ENCODE results near the gene DDI2.
A peak's percentile ranks its signal among the peaks of the same experiment; 100 is the strongest.

The DDI2 gene

GRCh38 chr1:15671430-15671829 lies 54.2 kb downstream of the DDI2 start:
- H3K36me3 ChIP-seq (ENCODE audit: control insufficient read depth, insufficient read depth, low read length, severe bottlenecking), result peaks cover 5% of the 10 kb centered on the region
- no peak overlapping the region for H3K9ac ChIP-seq (ENCODE audit: low read length)

GRCh38 chr1:15674386-15675159 lies 57.3 kb downstream of the DDI2 start:
- DNase-seq (ENCODE audit: low read depth), result no peak
- H3K36me3 ChIP-seq (ENCODE audit: control insufficient read depth, insufficient read depth, low read length, severe bottlenecking), result no peaks in the 10 kb centered on the region
- no peaks in the 10 kb centered on the region for H3K9me3 ChIP-seq (ENCODE audit: control insufficient read depth, low read length)
- no peaks in the 10 kb centered on the region for H3K27me3 ChIP-seq (replicated peaks; ENCODE audit: control insufficient read depth, insufficient read depth, low read length)
- H3K4me1 ChIP-seq (ENCODE audit: control insufficient read depth, insufficient read depth, low read length), result peaks cover 13% of the 10 kb centered on the region
- no peak overlapping the region for H3K4me3 ChIP-seq (ENCODE audit: low read length)
- H3K9ac ChIP-seq (ENCODE audit: low read length), result no peak overlapping the region

More at GRCh38 chr1:15671430-15671829, 54.2 kb downstream of the DDI2 start:
- no peaks in the 10 kb centered on the region for H3K27me3 ChIP-seq (replicated peaks; ENCODE audit: control insufficient read depth, insufficient read depth, low read length)
- no peak overlapping the region for H3K4me3 ChIP-seq (ENCODE audit: low read length)
- H3K4me1 ChIP-seq (ENCODE audit: control insufficient read depth, insufficient read depth, low read length), result peaks cover 4% of the 10 kb centered on the region
- H3K9me3 ChIP-seq (ENCODE audit: control insufficient read depth, low read length), result no peaks in the 10 kb centered on the region
- no peak for DNase-seq (ENCODE audit: low read depth)

- Histone ChIP-seq H3K4me3 (ENCODE audit: low read length) (no peak overlapping the region), H3K4me1 (ENCODE audit: control insufficient read depth, insufficient read depth, low read length) (peaks cover 27% of the 10 kb centered on the region), H3K27me3 (replicated peaks; ENCODE audit: control insufficient read depth, insufficient read depth, low read length) (no peaks in the 10 kb centered on the region), H3K9ac (ENCODE audit: low read length) (no peak overlapping the region), H3K9me3 (ENCODE audit: control insufficient read depth, low read length) (no peaks in the 10 kb centered on the region), H3K36me3 (ENCODE audit: control insufficient read depth, insufficient read depth, low read length, severe bottlenecking) (no peaks in the 10 kb centered on the region)
- no peak for DNase-seq (ENCODE audit: low read depth)
Observed at GRCh38 chr1:15676010-15676409, 58.8 kb downstream of the DDI2 start.

- Histone ChIP-seq H3K36me3 (ENCODE audit: control insufficient read depth, insufficient read depth, low read length, severe bottlenecking) (no peaks in the 10 kb centered on the region), H3K4me1 (ENCODE audit: control insufficient read depth, insufficient read depth, low read length) (peaks cover 36% of the 10 kb centered on the region), H3K9ac (ENCODE audit: low read length) (no peak overlapping the region), H3K27me3 (replicated peaks; ENCODE audit: control insufficient read depth, insufficient read depth, low read length) (no peaks in the 10 kb centered on the region), H3K4me3 (ENCODE audit: low read length) (no peak overlapping the region), H3K9me3 (ENCODE audit: control insufficient read depth, low read length) (no peaks in the 10 kb centered on the region)
- no peak for DNase-seq (ENCODE audit: low read depth)
Observed at GRCh38 chr1:15676688-15677661, 59.7 kb downstream of the DDI2 start.

GRCh38 chr1:15678578-15678977 lies 61.3 kb downstream of the DDI2 start:
- no peak overlapping the region for H3K4me3 ChIP-seq (ENCODE audit: low read length)
- H3K36me3 ChIP-seq (ENCODE audit: control insufficient read depth, insufficient read depth, low read length, severe bottlenecking), result no peaks in the 10 kb centered on the region
- peaks cover 39% of the 10 kb centered on the region for H3K4me1 ChIP-seq (ENCODE audit: control insufficient read depth, insufficient read depth, low read length)
- no peaks in the 10 kb centered on the region for H3K9me3 ChIP-seq (ENCODE audit: control insufficient read depth, low read length)
- H3K9ac ChIP-seq (ENCODE audit: low read length), result no peak overlapping the region
- H3K27me3 ChIP-seq (replicated peaks; ENCODE audit: control insufficient read depth, insufficient read depth, low read length), result no peaks in the 10 kb centered on the region
- DNase-seq (ENCODE audit: low read depth), result peak; percentile 14

GRCh38 chr1:15680131-15680530 lies 62.9 kb downstream of the DDI2 start:
- peak; percentile 85 for DNase-seq (ENCODE audit: low read depth)
- H3K9me3 ChIP-seq (ENCODE audit: control insufficient read depth, low read length), result no peaks in the 10 kb centered on the region
- H3K4me3 ChIP-seq (ENCODE audit: low read length), result peak overlapping the region; percentile 49
- H3K9ac ChIP-seq (ENCODE audit: low read length), result peak overlapping the region; percentile 85
- H3K36me3 ChIP-seq (ENCODE audit: control insufficient read depth, insufficient read depth, low read length, severe bottlenecking), result no peaks in the 10 kb centered on the region
- H3K4me1 ChIP-seq (ENCODE audit: control insufficient read depth, insufficient read depth, low read length), result peaks cover 42% of the 10 kb centered on the region
- no peaks in the 10 kb centered on the region for H3K27me3 ChIP-seq (replicated peaks; ENCODE audit: control insufficient read depth, insufficient read depth, low read length)

GRCh38 chr1:15680561-15681348 lies 63.5 kb downstream of the DDI2 start:
- H3K4me1 ChIP-seq (ENCODE audit: control insufficient read depth, insufficient read depth, low read length), result peaks cover 45% of the 10 kb centered on the region
- peak; percentile 96 for DNase-seq (ENCODE audit: low read depth)
- peak overlapping the region; percentile 49 for H3K4me3 ChIP-seq (ENCODE audit: low read length)
- H3K27me3 ChIP-seq (replicated peaks; ENCODE audit: control insufficient read depth, insufficient read depth, low read length), result no peaks in the 10 kb centered on the region
- H3K9me3 ChIP-seq (ENCODE audit: control insufficient read depth, low read length), result no peaks in the 10 kb centered on the region
- H3K9ac ChIP-seq (ENCODE audit: low read length), result peak overlapping the region; percentile 85
- no peaks in the 10 kb centered on the region for H3K36me3 ChIP-seq (ENCODE audit: control insufficient read depth, insufficient read depth, low read length, severe bottlenecking)

GRCh38 chr1:15681349-15682292 lies 64.4 kb downstream of the DDI2 start:
- H3K4me1 ChIP-seq (ENCODE audit: control insufficient read depth, insufficient read depth, low read length), result peaks cover 47% of the 10 kb centered on the region
- no peaks in the 10 kb centered on the region for H3K36me3 ChIP-seq (ENCODE audit: control insufficient read depth, insufficient read depth, low read length, severe bottlenecking)
- peak overlapping the region; percentile 64 for H3K9ac ChIP-seq (ENCODE audit: low read length)
- no peaks in the 10 kb centered on the region for H3K27me3 ChIP-seq (replicated peaks; ENCODE audit: control insufficient read depth, insufficient read depth, low read length)
- no peaks in the 10 kb centered on the region for H3K9me3 ChIP-seq (ENCODE audit: control insufficient read depth, low read length)
- DNase-seq (ENCODE audit: low read depth), result no peak
- peak overlapping the region; percentile 9 for H3K4me3 ChIP-seq (ENCODE audit: low read length)

- peak overlapping the region; percentile 96 for H3K9ac ChIP-seq (ENCODE audit: low read length)
- H3K4me3 ChIP-seq (ENCODE audit: low read length), result no peak overlapping the region
- H3K4me1 ChIP-seq (ENCODE audit: control insufficient read depth, insufficient read depth, low read length), result peaks cover 47% of the 10 kb centered on the region
- no peaks in the 10 kb centered on the region for H3K9me3 ChIP-seq (ENCODE audit: control insufficient read depth, low read length)
- H3K27me3 ChIP-seq (replicated peaks; ENCODE audit: control insufficient read depth, insufficient read depth, low read length), result no peaks in the 10 kb centered on the region
- no peaks in the 10 kb centered on the region for H3K36me3 ChIP-seq (ENCODE audit: control insufficient read depth, insufficient read depth, low read length, severe bottlenecking)
- no peak for DNase-seq (ENCODE audit: low read depth)
Observed at GRCh38 chr1:15682936-15683341, 65.7 kb downstream of the DDI2 start.

GRCh38 chr1:15683345-15684039 lies 66.2 kb downstream of the DDI2 start:
- peak overlapping the region; percentile 96 for H3K9ac ChIP-seq (ENCODE audit: low read length)
- H3K9me3 ChIP-seq (ENCODE audit: control insufficient read depth, low read length), result no peaks in the 10 kb centered on the region
- no peak for DNase-seq (ENCODE audit: low read depth)
- peak overlapping the region; percentile 82 for H3K4me3 ChIP-seq (ENCODE audit: low read length)
- H3K27me3 ChIP-seq (replicated peaks; ENCODE audit: control insufficient read depth, insufficient read depth, low read length), result no peaks in the 10 kb centered on the region
- peaks cover 45% of the 10 kb centered on the region for H3K4me1 ChIP-seq (ENCODE audit: control insufficient read depth, insufficient read depth, low read length)
- H3K36me3 ChIP-seq (ENCODE audit: control insufficient read depth, insufficient read depth, low read length, severe bottlenecking), result no peaks in the 10 kb centered on the region

Data from adipocyte (in vitro differentiated cells).